Testis (tissue), 3 donors: ENCODE results near the gene LILRB3. TPM values are rescaled to one million over a fixed set of nuclear protein-coding genes. Genes with fewer than 3 reads are reported as not detected.

Source experiments
- DNase-seq: peaks from one replicate; pipeline ENCODE4 v3.0.0-alpha.2; 2019
- H3K27ac ChIP-seq, 2 donors: fragments of 200-600 bp; sonication (generic); one replicate each; pipeline ENCODE4 v1.5.1; 2019
- H3K27me3 ChIP-seq: fragments of 200-600 bp; sonication (generic); one replicate; pipeline ENCODE4 v1.5.1; 2019
- H3K36me3 ChIP-seq: fragments of 200-600 bp; sonication (generic); one replicate; pipeline ENCODE4 v1.5.1; 2017; ENCODE audit warnings: low read depth; ENCODE audit errors: missing control alignments
- H3K4me1 ChIP-seq: fragments of 200-600 bp; sonication (generic); one replicate; pipeline ENCODE4 v1.5.1; 2019
- H3K4me3 ChIP-seq, 2 donors: fragments of 200-600 bp; sonication (generic); one replicate each; pipeline ENCODE4 v1.5.1; 2017 to 2019
- H3K9me3 ChIP-seq: fragments of 200-600 bp; sonication (generic); one replicate; pipeline ENCODE4 v1.5.1; 2017
- POLR2A ChIP-seq: fragments of 450-650 bp; IDR thresholded peaks from one replicate; pipeline ENCODE4 v1.6.1; 2017; ENCODE audit warnings: antibody characterized with exemption, mild to moderate bottlenecking, moderate library complexity
- WGBS, 2 donors: methylation state at CpG; one replicate each; pipeline ENCODE4 v1.1.5; 2018; 5-methylcytosine and 5-hydroxymethylcytosine counted together
- intact Hi-C: fragments of 100-400 bp; cut with DNase I; formaldehyde crosslinking; loops from one replicate; pipeline ENCODE4 v1.15.1; 2023; ENCODE audit warnings: low total_unique reads
- polyA plus RNA-seq: library from polyadenylated mRNA; stranded (reverse); fragments of 350-450 nt; fragmentation: Illumina TruSeq; extraction: RNeasy Lipid Tissue Mini Kit (QIAGEN cat#74804); gene quantifications from one replicate; pipeline ENCODE4 v1.2.3, GENCODE V29; 2014; ENCODE audit warnings: low read depth, low replicate concordance; ENCODE audit not compliant: insufficient read depth
- total RNA-seq, 2 donors: library from RNA; depleted of rRNA; stranded (reverse); fragments of >200 nt; gene quantifications; one replicate each; pipeline ENCODE4 v1.2.3, GENCODE V29; 2016
- TF ChIP-seq, protein P1 (sequence below), 3 experiments: fragments of 450-650 bp in 2 of 3; fragments of 200-600 bp in 1 of 3; sonication (generic) in 1 of 3; IDR thresholded peaks; one replicate each; pipeline ENCODE4 v1.5.1; 2016 to 2019; ENCODE audit warnings: antibody characterized with exemption in 3 of 3, mild to moderate bottlenecking in 2 of 3, moderate library complexity in 1 of 3

The LILRB3 gene
- total and polyA plus RNA-seq, 3 donors from 2014 or later: 3.6 to 11.0 (median 4.9) TPM

DNA sequence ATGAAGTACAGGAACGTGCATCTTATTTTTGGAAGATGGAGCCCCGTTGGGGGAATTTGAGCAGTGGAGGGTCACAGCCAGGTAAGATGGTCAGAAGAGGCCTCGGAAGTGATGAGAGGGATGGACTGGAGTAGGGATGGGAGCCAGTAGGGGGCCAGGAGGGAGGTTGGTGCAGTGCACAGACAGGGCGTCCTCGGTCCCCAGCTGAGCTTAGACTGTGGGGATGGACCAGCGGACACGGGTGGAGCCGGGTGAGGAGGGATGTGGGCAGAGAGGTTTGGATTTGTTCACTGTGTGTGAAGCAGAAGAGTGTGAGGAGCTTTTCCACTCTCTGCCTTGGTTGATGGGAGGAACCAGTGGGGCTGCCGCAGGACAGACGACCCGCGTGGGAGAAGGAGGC, 11.6 kb downstream of the LILRB3 start:
- H3K27me3 ChIP-seq: no peaks in the 10 kb centered on the region
- no peaks in the 10 kb centered on the region for H3K36me3 ChIP-seq
- no peak overlapping the region for H3K27ac ChIP-seq
- TF ChIP-seq POLR2A: no peak
- TF ChIP-seq, protein P1, sequence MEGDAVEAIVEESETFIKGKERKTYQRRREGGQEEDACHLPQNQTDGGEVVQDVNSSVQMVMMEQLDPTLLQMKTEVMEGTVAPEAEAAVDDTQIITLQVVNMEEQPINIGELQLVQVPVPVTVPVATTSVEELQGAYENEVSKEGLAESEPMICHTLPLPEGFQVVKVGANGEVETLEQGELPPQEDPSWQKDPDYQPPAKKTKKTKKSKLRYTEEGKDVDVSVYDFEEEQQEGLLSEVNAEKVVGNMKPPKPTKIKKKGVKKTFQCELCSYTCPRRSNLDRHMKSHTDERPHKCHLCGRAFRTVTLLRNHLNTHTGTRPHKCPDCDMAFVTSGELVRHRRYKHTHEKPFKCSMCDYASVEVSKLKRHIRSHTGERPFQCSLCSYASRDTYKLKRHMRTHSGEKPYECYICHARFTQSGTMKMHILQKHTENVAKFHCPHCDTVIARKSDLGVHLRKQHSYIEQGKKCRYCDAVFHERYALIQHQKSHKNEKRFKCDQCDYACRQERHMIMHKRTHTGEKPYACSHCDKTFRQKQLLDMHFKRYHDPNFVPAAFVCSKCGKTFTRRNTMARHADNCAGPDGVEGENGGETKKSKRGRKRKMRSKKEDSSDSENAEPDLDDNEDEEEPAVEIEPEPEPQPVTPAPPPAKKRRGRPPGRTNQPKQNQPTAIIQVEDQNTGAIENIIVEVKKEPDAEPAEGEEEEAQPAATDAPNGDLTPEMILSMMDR (IDR thresholded peaks at IDR 0.05): no peak
- H3K4me1 ChIP-seq: peaks cover 44% of the 10 kb centered on the region
- intact Hi-C loops: no loop called here
- 76 to 79% methylated on average over 12 of the region's 12 CpGs for WGBS, 2 donors
- no peak for DNase-seq
- H3K4me3 ChIP-seq: no peak overlapping the region
- H3K9me3 ChIP-seq: no peaks in the 10 kb centered on the region

DNA sequence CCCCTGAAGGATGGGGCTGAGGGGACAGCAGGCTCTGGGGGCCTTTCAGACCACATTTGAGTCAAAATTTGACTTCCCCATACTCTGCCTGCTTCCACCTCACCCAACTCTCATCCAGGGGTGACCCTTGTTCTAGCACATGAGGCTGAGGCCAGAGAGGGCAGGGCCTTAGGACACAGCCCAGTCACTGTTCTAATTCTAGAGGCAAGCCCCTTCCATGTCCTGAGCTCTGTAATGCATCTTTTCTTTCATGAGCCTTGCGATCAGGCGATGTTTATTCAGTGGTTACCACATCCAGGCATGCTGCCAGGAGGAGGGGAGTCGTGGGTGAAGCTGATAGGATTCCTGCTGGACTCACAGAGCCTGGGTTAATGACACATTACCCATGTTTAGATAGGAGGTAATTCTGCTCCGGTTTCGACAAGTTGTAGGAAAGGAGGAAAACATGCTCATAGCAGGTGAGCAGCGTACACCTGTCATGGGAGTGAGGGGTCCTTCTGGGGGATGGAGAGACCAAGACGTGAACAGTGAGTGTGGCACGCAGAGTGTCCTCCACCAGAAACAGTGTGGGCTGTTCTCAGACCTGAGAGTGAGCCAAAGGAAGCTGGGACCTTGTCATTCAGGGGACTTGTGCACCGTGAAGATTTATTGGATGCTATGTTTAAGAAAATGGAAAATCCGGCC, 12.9 kb downstream of the LILRB3 start:
- TF ChIP-seq POLR2A: no peak
- TF ChIP-seq, protein P1 (IDR thresholded peaks at IDR 0.05): no peak
- Histone ChIP-seq H3K9me3 (no peaks in the 10 kb centered on the region), H3K36me3 (no peaks in the 10 kb centered on the region), H3K27ac (peak overlapping the region; percentile 47 to 75), H3K27me3 (no peaks in the 10 kb centered on the region), H3K4me1 (peaks cover 50% of the 10 kb centered on the region), H3K4me3 (no peak overlapping the region)
- 39 to 41% methylated on average over 10 of the region's 10 CpGs for WGBS, 2 donors
- DNase-seq: peak; percentile 93
- intact Hi-C loops: no loop called here

DNA sequence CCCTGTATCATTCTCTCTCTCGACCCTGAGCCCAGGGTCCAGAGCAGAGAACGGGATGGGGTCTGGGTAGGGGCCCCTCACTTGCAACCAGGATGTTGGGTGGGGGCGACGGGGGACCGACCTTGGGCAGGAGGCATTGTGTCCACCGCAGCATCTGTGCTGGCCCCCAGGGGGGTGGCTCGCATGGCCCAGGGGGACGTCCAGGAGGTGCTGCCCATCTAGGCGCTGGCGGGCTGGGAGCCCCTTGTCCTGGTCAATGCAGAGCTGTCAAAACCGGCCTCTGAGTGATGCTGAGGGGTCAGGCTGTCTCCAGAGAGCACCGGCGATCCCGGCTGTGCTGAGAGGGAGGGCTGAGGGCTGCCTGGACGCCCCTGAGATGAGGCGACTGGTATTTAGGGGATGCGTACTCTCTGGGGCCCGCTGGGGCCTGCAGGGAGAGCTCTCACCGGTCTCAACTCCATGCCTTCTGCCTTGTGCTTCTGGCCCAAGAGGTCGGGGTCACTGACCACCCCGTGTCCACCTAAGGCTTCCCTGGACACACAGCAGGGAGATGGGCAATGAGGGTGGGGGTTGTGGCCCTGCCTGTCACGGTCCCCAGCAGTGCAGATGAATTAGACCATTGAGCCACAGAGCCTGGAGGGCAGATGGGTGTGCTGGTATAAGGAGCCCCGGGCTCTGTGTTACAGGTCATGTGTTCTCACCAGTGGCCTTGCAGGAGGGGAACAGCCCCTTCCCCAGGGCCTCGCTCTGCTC, 13.6 kb downstream of the LILRB3 start:
- Histone ChIP-seq H3K4me3 (no peak overlapping the region), H3K9me3 (no peaks in the 10 kb centered on the region), H3K4me1 (peaks cover 53% of the 10 kb centered on the region), H3K36me3 (no peaks in the 10 kb centered on the region), H3K27ac (peak overlapping the region; percentile 47 to 75), H3K27me3 (no peaks in the 10 kb centered on the region)
- intact Hi-C loops: no loop called here
- no peak for DNase-seq
- 57 to 67% methylated on average over 2 to 20 of the region's 24 CpGs for WGBS, 2 donors
- TF ChIP-seq, protein P1 (IDR thresholded peaks at IDR 0.05): no peak
- no peak for TF ChIP-seq POLR2A

DNA sequence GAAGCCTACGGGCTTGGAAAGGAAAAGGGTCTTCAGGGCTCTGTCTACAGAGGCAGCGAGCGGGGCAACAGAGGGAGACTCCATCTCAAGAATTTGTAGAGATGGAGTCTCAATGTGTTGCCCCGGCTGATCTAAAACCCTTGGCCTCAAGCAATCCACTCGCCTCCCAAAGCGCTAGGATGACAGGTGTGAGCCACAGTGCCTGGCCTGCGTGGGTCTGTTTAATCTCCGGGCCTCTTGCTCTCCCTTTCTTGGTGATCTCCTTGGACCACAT, 14.1 kb downstream of the LILRB3 start:
- Histone ChIP-seq H3K9me3 (no peaks in the 10 kb centered on the region), H3K4me3 (no peak overlapping the region), H3K27me3 (no peaks in the 10 kb centered on the region), H3K27ac (peak overlapping the region; percentile 47 to 75), H3K4me1 (peaks cover 59% of the 10 kb centered on the region), H3K36me3 (no peaks in the 10 kb centered on the region)
- DNase-seq: no peak
- intact Hi-C loops: no loop called here
- 79 to 84% methylated on average over 8 of the region's 8 CpGs for WGBS, 2 donors
- TF ChIP-seq, protein P1 (IDR thresholded peaks at IDR 0.05): no peak
- TF ChIP-seq POLR2A: no peak
